ENCODE data around the gene ERBB2. TPM values are rescaled to one million over a fixed set of nuclear protein-coding genes. Genes with fewer than 3 reads are reported as not detected.

The ERBB2 gene
- polyA plus RNA-seq, 3 donors = 0.17 to 0.73 TPM; not detected in 1

GRCh38 chr17:39700148-39700987 lies 504 bp downstream of the ERBB2 start:
- no peak overlapping the region for H3K4me2 ChIP-seq (replicated peaks; ENCODE audit: extremely low read depth, low read length, poor library complexity, severe bottlenecking)
- 2% methylated on average over 54 of the region's 57 CpGs for WGBS (ENCODE audit: insufficient coverage)
- no peak overlapping the region for H3K4me3 ChIP-seq (replicated peaks in 1 of 3; ENCODE audit: low read depth in 2 of 3, low read length in 3 of 3)
- no peaks in the 10 kb centered on the region for H3K4me1 ChIP-seq (ENCODE audit: control insufficient read depth in 1 of 2, insufficient read depth in 2 of 2, low read length in 2 of 2)
- peaks cover 4% of the 10 kb centered on the region for H3K4me1 Mint-ChIP-seq
- peaks cover 43 to 58% (median 50%) of the 10 kb centered on the region in 3 donors for H3K27me3 Mint-ChIP-seq (ENCODE audit: low read depth in 3 of 3)
- H3K9me3 Mint-ChIP-seq = peaks cover 0 to 12% (median 5%) of the 10 kb centered on the region in 7 donors
- H3K27ac Mint-ChIP-seq = no peak overlapping the region
- no peaks in the 10 kb centered on the region for H3K36me3 ChIP-seq (replicated peaks in 1 of 2; ENCODE audit: control insufficient read depth in 1 of 2, insufficient read depth in 2 of 2, low read length in 2 of 2)
- H3K36me3 Mint-ChIP-seq = peaks cover 3 to 7% of the 10 kb centered on the region in 2 donors
- H2AFZ ChIP-seq (ENCODE audit: insufficient read depth, low read depth, low read length, poor library complexity, severe bottlenecking) = no peak overlapping the region
- no peaks in the 10 kb centered on the region for H3K79me2 ChIP-seq (ENCODE audit: insufficient read depth, low read length)
- intact Hi-C loops (cut with micrococcal nuclease) = no loop called here
- H3K27ac ChIP-seq (ENCODE audit: low read depth in 1 of 2, low read length in 2 of 2) = no peak overlapping the region
- peaks cover 29 to 47% of the 10 kb centered on the region in 2 donors for H3K27me3 ChIP-seq (ENCODE audit: control insufficient read depth in 2 of 2, insufficient read depth in 2 of 2, low read length in 2 of 2)
- DNase-seq = no peak
- peaks cover 0 to 19% of the 10 kb centered on the region in 2 donors for H3K9me3 ChIP-seq (replicated peaks in 1 of 2; ENCODE audit: control insufficient read depth in 1 of 2, insufficient read depth in 1 of 2, low read length in 2 of 2)
- H4K20me1 ChIP-seq (ENCODE audit: insufficient read depth, low read length) = no peaks in the 10 kb centered on the region
- H3K9ac ChIP-seq (ENCODE audit: insufficient read depth, low read length, poor library complexity, severe bottlenecking) = no peak overlapping the region
- H3K4me3 Mint-ChIP-seq = peak overlapping the region in 1 of 2 donors; percentile 63
- no peak for TF ChIP-seq CTCF (IDR thresholded peaks at IDR 0.05)

GRCh38 chr17:39701012-39701783 lies 1.3 kb downstream of the ERBB2 start:
- WGBS (ENCODE audit: insufficient coverage) = 76% methylated on average over 7 of the region's 10 CpGs
- intact Hi-C loops (cut with micrococcal nuclease) = no loop called here
- peak overlapping the region in 1 of 2 donors; percentile 74 for H3K4me3 Mint-ChIP-seq

More at GRCh38 chr17:39701012-39701783, 1.3 kb downstream of the ERBB2 start:
- no peak overlapping the region for H3K27ac ChIP-seq (ENCODE audit: low read depth in 1 of 2, low read length in 2 of 2)
- peaks cover 0 to 19% of the 10 kb centered on the region in 2 donors for H3K9me3 ChIP-seq (replicated peaks in 1 of 2; ENCODE audit: control insufficient read depth in 1 of 2, insufficient read depth in 1 of 2, low read length in 2 of 2)
- peaks cover 29 to 47% of the 10 kb centered on the region in 2 donors for H3K27me3 ChIP-seq (ENCODE audit: control insufficient read depth in 2 of 2, insufficient read depth in 2 of 2, low read length in 2 of 2)
- TF ChIP-seq CTCF (IDR thresholded peaks at IDR 0.05) = no peak
- H3K79me2 ChIP-seq (ENCODE audit: insufficient read depth, low read length) = no peaks in the 10 kb centered on the region
- H2AFZ ChIP-seq (ENCODE audit: insufficient read depth, low read depth, low read length, poor library complexity, severe bottlenecking) = no peak overlapping the region
- no peaks in the 10 kb centered on the region for H4K20me1 ChIP-seq (ENCODE audit: insufficient read depth, low read length)
- Mint-ChIP-seq H3K27ac (peak overlapping the region in 1 of 7 donors; percentile 45), H3K36me3 (peaks cover 3 to 7% of the 10 kb centered on the region in 2 donors), H3K4me1 (peaks cover 4% of the 10 kb centered on the region), H3K9me3 (peaks cover 0 to 12% (median 5%) of the 10 kb centered on the region in 7 donors), H3K27me3 (ENCODE audit: low read depth in 3 of 3) (peaks cover 43 to 58% (median 47%) of the 10 kb centered on the region in 3 donors)
- no peaks in the 10 kb centered on the region for H3K4me1 ChIP-seq (ENCODE audit: control insufficient read depth in 1 of 2, insufficient read depth in 2 of 2, low read length in 2 of 2)
- H3K9ac ChIP-seq (ENCODE audit: insufficient read depth, low read length, poor library complexity, severe bottlenecking) = no peak overlapping the region
- no peak for DNase-seq
- H3K4me3 ChIP-seq (replicated peaks in 1 of 3; ENCODE audit: low read depth in 2 of 3, low read length in 3 of 3) = no peak overlapping the region
- no peaks in the 10 kb centered on the region for H3K36me3 ChIP-seq (replicated peaks in 1 of 2; ENCODE audit: control insufficient read depth in 1 of 2, insufficient read depth in 2 of 2, low read length in 2 of 2)
- H3K4me2 ChIP-seq (replicated peaks; ENCODE audit: extremely low read depth, low read length, poor library complexity, severe bottlenecking) = no peak overlapping the region

All from CD14-positive monocyte (primary cell).